HG03520 (cell line): ENCODE measurements around the gene LHFPL3.

ENCODE experiments used
- ATAC-seq: cut with Tn5 transposase; IDR thresholded peaks from one replicate; pipeline ENCODE4 v1.9.1; 2021; ENCODE audit warnings: mild to moderate bottlenecking, moderate library complexity; ENCODE audit not compliant: unreplicated experiment

LHFPL3 gene

GRCh38 chr7:104469166-104469820, 140.9 kb downstream of the LHFPL3 start:
- ATAC-seq = no peak

- ATAC-seq = no peak
Measured at GRCh38 chr7:104480529-104480928, 152.1 kb downstream of the LHFPL3 start.

DNA sequence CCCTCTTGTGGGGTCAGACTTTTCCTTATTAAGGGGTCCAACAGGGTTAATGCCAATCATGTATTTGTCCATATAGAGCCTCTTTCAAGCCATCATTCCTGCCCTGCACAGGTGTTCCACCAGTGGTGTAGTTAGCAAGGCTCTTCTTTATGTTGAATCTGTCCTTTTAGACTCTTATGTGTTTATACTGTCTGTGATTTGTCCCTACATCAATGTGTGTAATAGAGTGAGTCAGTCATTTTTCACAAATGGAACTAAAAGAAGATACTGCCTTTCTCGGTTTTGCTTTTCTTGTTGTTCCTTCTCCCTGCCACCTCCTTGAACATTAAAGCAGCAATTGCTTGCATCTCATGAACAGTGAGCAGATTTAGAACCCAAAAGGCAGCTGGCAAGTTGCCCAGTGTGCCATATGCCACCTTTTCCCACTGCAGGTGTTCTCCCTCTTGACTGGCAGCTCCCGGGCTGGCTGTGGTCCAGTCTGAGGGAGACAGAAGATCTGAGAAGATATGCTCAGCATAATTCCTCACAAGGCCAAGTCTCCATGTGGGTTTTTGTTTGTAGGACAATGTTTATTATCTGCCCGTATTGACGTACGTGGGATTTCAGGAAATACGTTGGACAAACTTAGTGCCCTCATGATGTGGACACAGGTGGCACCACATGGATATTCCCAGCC, 154.1 kb downstream of the LHFPL3 start:
- no peak for ATAC-seq

GRCh38 chr7:104486931-104487330, 158.5 kb downstream of the LHFPL3 start:
- ATAC-seq = no peak

GRCh38 chr7:104487642-104488041, 159.2 kb downstream of the LHFPL3 start:
- no peak for ATAC-seq

DNA sequence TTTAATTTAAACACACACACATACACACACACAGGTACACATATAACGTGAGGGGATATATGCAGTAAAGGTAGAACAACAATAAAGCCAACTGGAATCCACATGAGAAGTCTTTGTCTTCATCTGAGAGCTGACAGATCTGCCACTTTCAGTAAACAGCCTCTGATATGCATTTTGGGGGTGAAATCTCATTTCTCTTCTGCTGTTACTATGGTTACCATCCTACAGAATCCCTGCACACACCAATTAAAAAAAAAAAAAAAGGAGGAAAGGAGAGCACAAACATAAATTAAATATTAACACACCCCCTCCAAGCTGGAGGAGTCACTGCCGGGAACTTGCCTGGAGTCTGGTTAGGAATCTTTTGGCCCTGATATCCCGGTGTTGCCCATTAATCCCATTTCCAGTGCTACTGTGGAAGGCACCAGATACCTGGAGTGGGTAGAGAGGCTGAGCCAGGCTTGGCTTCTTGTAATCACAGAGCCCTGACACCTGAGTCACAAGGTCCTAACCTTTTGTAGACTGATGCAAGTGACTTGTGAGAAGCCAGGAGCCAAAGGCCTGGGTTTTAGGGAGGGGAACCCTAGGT, 169.1 kb downstream of the LHFPL3 start:
- ATAC-seq = no peak

GRCh38 chr7:104499975-104500374, 171.6 kb downstream of the LHFPL3 start:
- ATAC-seq = no peak

DNA sequence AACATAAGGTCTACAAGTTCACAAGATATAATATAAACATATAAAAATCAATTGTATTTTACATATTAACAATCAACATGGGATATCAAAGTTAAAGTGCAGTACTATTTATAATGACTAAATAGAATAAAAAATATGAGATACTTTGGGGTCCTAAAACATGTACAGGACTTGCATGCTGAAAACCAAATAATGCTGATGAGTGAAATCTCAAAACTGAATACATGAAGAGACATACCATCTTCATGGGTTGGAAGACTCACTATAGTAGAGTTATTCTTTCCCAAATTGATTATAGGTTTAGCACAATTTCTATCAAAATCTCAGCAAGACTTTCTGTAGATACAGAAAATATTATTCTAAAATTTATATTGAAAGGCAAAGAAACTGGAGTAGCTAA, 181.5 kb downstream of the LHFPL3 start:
- ATAC-seq = no peak

- no peak for ATAC-seq
Measured at GRCh38 chr7:104524853-104525252, 196.4 kb downstream of the LHFPL3 start.

GRCh38 chr7:104528142-104528541, 199.7 kb downstream of the LHFPL3 start:
- ATAC-seq = no peak

DNA sequence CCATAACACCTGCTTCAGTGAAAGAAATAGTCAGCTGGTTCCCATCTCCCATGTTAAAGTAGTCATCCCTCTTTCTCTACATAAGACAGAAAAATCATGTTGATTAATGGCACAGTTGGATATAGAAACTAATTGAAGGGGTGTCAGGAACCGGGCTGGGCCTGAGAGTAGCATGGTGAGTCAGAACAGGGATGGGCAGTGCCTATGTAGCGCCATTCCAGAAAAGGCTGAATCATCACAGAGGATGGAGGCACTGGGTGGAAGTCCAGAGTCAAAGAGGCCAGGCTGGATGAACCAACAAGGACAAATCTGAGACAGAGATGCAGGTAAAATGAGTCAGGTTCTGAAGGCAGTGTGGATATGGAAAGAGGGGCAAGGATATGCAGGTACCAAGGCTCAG, 201.2 kb downstream of the LHFPL3 start:
- ATAC-seq = no peak

- no peak for ATAC-seq
Measured at GRCh38 chr7:104530251-104530650, 201.8 kb downstream of the LHFPL3 start.

DNA sequence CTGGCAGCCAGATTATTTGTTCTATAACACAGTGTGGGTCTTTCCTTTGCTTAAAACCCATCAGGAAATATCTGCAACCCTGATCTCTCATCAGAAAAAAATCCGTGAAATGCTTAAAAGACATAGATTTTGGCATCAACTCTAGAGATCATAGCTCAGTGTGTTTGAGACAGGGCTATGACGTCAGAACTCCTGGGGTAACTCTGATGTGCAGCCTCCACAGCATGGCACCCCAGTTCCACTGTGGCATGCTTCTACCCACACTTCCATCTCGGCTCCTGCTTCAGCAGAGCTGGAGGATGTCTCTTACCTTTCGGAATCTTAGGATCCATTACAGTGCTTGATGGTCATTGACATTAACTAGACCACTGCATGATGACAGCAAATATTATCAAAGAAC, 205.7 kb downstream of the LHFPL3 start:
- ATAC-seq = no peak

DNA sequence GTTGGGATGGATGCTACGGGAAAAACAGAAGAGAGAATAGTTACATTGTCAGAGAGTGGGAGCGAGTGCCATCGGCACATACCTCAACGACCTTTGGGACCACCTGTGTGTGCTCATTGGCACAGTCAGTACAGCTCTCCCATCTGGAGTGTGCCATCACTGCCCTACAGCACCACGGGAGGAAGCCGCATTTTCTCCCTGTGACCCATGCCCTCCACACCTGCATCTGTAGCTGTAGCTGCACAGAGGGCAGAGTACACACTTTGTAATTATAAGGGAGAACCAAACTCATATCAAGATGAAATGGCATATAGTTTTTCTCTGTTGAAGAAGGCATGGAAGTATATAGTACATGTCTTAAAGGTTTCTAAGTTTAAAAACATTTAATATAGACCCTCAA, 207.4 kb downstream of the LHFPL3 start:
- no peak for ATAC-seq

- no peak for ATAC-seq
Measured at GRCh38 chr7:104536956-104537355, 208.6 kb downstream of the LHFPL3 start.

GRCh38 chr7:104538152-104538551, 209.7 kb downstream of the LHFPL3 start:
- ATAC-seq = no peak

GRCh38 chr7:104541897-104542296, 213.5 kb downstream of the LHFPL3 start:
- ATAC-seq = no peak

DNA sequence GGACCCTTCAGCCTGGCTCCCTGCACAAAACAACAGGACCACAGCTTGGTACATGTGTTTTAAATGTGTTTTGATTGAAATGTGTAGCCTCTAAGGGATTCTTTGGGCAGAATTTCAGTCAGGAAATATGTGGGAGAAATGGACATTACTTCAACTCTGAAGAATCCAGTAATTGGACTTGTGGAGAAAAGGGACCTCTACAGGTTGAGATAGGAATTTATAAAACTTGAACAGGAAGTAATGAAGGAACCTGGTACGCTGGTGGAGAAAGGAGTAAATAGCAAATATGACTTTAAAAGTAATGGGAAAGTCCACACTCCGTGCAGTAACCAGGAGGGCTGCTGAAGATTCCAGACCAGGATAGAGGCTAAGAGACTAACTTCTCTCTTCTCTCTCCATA, 220.5 kb downstream of the LHFPL3 start:
- ATAC-seq = no peak

GRCh38 chr7:104550362-104550761, 222.0 kb downstream of the LHFPL3 start:
- ATAC-seq = no peak

GRCh38 chr7:104551226-104551625, 222.8 kb downstream of the LHFPL3 start:
- no peak for ATAC-seq

GRCh38 chr7:104552102-104552501, 223.7 kb downstream of the LHFPL3 start:
- no peak for ATAC-seq

DNA sequence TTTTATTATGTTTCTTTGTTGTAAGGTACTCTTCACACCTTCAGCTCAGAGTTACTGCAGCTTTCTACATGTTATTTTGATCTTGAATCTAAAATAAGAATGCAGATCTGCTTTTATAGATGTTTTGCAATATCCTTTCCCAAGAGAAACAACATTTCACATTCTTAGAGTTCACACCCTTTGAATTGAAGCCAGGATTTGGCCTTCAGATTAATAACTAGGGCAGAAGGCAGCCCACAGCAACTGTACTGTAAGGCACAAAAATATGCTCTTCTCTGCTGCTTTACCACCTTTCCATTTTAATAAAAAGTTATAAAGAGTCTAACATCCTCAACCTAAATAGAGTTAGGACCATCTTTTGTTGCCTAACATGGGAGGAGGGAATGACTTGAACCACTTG, 224.7 kb downstream of the LHFPL3 start:
- no peak for ATAC-seq
